Glutamatergic neuron (in vitro differentiated cells): ENCODE results near the gene PPP2R2C. TPM values are rescaled to one million over a fixed set of nuclear protein-coding genes. Genes with fewer than 3 reads are reported as not detected.

Source experiments
- DNase-seq: peaks from one replicate; pipeline ENCODE4 v3.0.0; 2022
- H3K27ac Mint-ChIP-seq: one replicate; pipeline ENCODE4 v1.8.0; 2020; ENCODE audit warnings: mild to moderate bottlenecking, mixed read lengths, inconsistent platforms; ENCODE audit not compliant: unreplicated experiment
- H3K27me3 Mint-ChIP-seq: one replicate; pipeline ENCODE4 v1.8.0; 2020; ENCODE audit warnings: mild to moderate bottlenecking, moderate library complexity, mixed read lengths, inconsistent platforms; ENCODE audit not compliant: unreplicated experiment
- H3K36me3 Mint-ChIP-seq: one replicate; pipeline ENCODE4 v1.8.0; 2020; ENCODE audit warnings: mild to moderate bottlenecking, mixed read lengths, inconsistent platforms; ENCODE audit not compliant: unreplicated experiment
- H3K4me1 Mint-ChIP-seq: one replicate; pipeline ENCODE4 v1.8.0; 2020; ENCODE audit warnings: mild to moderate bottlenecking, low read depth, mixed read lengths, inconsistent platforms; ENCODE audit not compliant: unreplicated experiment
- H3K4me3 Mint-ChIP-seq: one replicate; pipeline ENCODE4 v1.8.0; 2020; ENCODE audit warnings: mild to moderate bottlenecking, mixed read lengths, inconsistent platforms; ENCODE audit not compliant: unreplicated experiment
- H3K9me3 Mint-ChIP-seq: one replicate; pipeline ENCODE4 v1.8.0; 2020; ENCODE audit warnings: mild to moderate bottlenecking, moderate library complexity, mixed read lengths, inconsistent platforms; ENCODE audit not compliant: unreplicated experiment
- total RNA-seq: library from RNA; stranded (reverse); fragmentation: NEBNext Ultra II Directional; extraction: Animal tissue kit (Norgen Biotek cat#: 25700); gene quantifications from one replicate; pipeline ENCODE4 v1.2.1, GENCODE V29; 2021; ENCODE audit not compliant: unreplicated experiment
- TF ChIP-seq, protein P1 (sequence below): fragments of 200-600 bp; sonication (generic); IDR thresholded peaks from one replicate; pipeline ENCODE4 v1.5.0; 2021; ENCODE audit not compliant: partially characterized antibody, unreplicated experiment

The PPP2R2C gene
- total RNA-seq, 1 donor from 2014 or later, result 9.4 TPM

DNA sequence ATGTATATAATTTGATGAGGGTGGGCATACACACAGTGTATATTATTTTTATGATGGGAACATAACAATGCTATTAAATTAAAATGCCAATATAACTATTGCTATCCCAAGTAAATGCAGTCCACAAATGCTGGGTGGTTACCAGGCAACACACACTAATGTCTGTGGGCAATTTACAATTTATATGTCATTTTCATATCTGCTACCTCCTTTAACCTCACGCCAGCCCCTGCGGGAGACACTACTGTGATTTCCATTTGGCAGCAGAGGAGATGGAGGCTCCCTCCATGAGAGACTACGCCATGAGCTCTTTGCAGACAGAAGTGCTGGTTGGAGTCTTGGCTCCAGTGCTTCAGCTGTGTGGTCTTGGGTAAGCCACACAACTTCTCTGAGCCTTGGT, 87.9 kb downstream of the PPP2R2C start:
- Mint-ChIP-seq H3K36me3 (no peaks in the 10 kb centered on the region), H3K27ac (no peak overlapping the region), H3K9me3 (peaks cover 6% of the 10 kb centered on the region), H3K27me3 (peaks cover 5% of the 10 kb centered on the region), H3K4me1 (peaks cover 2% of the 10 kb centered on the region), H3K4me3 (no peak overlapping the region)
- DNase-seq, result no peak
- TF ChIP-seq, protein P1, sequence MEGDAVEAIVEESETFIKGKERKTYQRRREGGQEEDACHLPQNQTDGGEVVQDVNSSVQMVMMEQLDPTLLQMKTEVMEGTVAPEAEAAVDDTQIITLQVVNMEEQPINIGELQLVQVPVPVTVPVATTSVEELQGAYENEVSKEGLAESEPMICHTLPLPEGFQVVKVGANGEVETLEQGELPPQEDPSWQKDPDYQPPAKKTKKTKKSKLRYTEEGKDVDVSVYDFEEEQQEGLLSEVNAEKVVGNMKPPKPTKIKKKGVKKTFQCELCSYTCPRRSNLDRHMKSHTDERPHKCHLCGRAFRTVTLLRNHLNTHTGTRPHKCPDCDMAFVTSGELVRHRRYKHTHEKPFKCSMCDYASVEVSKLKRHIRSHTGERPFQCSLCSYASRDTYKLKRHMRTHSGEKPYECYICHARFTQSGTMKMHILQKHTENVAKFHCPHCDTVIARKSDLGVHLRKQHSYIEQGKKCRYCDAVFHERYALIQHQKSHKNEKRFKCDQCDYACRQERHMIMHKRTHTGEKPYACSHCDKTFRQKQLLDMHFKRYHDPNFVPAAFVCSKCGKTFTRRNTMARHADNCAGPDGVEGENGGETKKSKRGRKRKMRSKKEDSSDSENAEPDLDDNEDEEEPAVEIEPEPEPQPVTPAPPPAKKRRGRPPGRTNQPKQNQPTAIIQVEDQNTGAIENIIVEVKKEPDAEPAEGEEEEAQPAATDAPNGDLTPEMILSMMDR, result no peak

DNA sequence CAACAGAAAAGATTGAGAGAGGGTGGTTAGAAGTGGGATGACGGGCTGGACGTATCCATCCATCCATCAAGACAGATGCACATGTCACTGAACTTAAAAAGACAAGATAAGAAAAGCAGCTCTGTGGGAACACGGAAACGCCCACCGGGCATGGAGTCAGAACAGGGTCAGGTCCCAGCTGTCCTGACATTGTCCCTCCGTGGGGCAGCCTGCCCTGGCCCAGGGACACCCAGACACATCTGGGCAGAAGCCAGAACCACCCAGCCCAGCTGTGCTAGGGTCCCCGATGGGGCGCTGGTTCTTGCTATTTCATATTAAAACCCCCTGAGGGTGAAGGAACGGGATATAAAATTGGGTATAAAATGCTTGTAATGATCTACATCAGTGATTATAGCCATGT, 88.5 kb downstream of the PPP2R2C start:
- Mint-ChIP-seq H3K4me1 (peaks cover 2% of the 10 kb centered on the region), H3K27ac (no peak overlapping the region), H3K36me3 (no peaks in the 10 kb centered on the region), H3K4me3 (no peak overlapping the region), H3K9me3 (peaks cover 6% of the 10 kb centered on the region), H3K27me3 (peaks cover 6% of the 10 kb centered on the region)
- TF ChIP-seq, protein P1, result no peak
- no peak for DNase-seq

DNA sequence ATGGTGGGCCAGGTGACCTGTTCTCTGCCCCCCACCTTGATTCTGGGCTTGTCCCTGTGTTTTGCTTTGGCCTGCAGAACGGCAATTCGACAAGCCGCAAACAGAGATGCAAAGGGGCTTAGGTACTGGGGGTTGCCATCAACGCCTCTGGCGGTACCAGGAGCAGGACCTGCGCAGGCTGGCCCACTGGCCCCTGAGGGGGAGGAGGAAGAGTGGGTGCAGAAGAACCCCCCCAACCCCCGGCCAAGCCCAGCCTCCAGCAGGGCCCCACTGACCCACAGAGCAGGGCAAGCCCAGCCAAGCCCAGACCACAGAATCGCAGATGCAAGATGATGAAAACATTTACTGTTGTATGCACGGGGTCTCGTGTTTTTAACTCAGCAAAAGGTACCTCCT, 89.4 kb downstream of the PPP2R2C start:
- peaks cover 6% of the 10 kb centered on the region for H3K27me3 Mint-ChIP-seq
- no peak overlapping the region for H3K4me3 Mint-ChIP-seq
- DNase-seq, result no peak
- H3K36me3 Mint-ChIP-seq, result no peaks in the 10 kb centered on the region
- peaks cover 2% of the 10 kb centered on the region for H3K4me1 Mint-ChIP-seq
- H3K27ac Mint-ChIP-seq, result no peak overlapping the region
- TF ChIP-seq, protein P1, result no peak
- peaks cover 4% of the 10 kb centered on the region for H3K9me3 Mint-ChIP-seq

DNA sequence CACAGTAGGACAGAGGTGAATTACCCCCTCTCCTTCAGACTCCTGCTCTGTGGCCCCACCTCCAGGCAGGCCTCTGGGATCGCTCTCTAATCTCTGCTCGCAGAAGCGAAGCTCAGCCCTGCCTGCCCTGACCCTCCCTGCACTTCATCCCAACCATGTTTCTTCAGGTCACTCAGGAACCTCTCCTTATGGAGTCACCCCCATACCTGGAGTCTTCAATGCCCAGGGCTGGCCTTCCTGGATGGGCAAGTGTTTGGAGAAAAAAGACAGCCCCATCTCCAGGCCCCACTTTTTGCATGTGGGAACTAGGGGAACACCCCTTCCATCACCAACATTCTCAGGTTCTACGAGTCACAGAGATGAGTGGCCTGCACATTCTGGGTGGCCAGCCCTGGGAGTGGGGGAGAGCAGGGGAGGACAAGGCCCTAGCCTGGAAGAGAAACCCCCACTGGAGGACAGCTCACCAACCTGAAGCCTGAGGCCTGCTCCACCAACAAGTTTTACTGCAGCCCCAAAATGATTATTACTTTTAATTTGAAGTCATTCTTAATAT, 90.8 kb downstream of the PPP2R2C start:
- H3K27ac Mint-ChIP-seq, result no peak overlapping the region
- peaks cover 4% of the 10 kb centered on the region for H3K9me3 Mint-ChIP-seq
- H3K4me3 Mint-ChIP-seq, result no peak overlapping the region
- DNase-seq, result peak; percentile 5
- no peaks in the 10 kb centered on the region for H3K36me3 Mint-ChIP-seq
- TF ChIP-seq, protein P1, result no peak
- peaks cover 6% of the 10 kb centered on the region for H3K27me3 Mint-ChIP-seq
- peaks cover 2% of the 10 kb centered on the region for H3K4me1 Mint-ChIP-seq

DNA sequence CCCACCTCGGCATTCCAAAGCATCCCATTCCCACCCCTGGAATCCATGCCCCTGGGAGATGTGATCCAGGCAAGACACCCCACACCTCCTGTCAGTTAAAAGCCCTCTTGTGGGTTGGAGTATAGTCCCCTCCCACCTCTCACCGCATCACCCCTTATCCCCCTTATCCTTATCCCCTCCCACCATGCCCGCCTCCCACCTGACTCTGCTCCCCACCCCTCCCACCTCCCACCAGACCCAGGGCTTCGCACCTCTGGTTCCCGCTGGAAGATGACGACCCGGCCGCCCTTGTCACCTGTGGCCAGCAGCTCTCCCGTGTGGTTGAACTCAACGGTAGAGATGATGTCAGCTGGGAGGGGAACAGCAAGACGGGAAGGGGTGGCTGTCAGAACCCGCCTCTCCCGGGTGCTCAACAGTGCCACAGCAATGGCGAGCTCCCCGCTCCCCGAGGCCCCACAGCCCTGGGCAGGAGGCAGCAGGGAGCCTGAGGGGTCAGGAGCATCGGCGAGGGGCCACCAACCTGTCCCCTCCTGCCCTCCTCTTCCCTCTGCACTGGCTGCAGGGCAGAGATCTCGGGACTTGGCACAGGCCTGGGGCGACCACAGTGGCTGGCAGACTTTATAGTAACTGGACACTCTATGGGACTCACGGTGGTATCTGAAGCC, 91.5 kb downstream of the PPP2R2C start:
- no peak for DNase-seq
- TF ChIP-seq, protein P1, result no peak
- Mint-ChIP-seq H3K27me3 (peaks cover 9% of the 10 kb centered on the region), H3K9me3 (peaks cover 5% of the 10 kb centered on the region), H3K4me3 (no peak overlapping the region), H3K36me3 (no peaks in the 10 kb centered on the region), H3K27ac (no peak overlapping the region), H3K4me1 (peaks cover 2% of the 10 kb centered on the region)
